GM12878 (cell line): ENCODE results near the gene PHB1. TPM values are rescaled to one million over a fixed set of nuclear protein-coding genes. Genes with fewer than 3 reads are reported as not detected.

Experiments
- ATAC-seq: fragments of 200-7000 bp; cut with Tn5 transposase; 3 replicates; pipeline ENCODE4 v1.9.1; 2020; ENCODE audit warnings: mild to moderate bottlenecking, moderate library complexity
- BruUV-seq: library from RNA; stranded (reverse); fragments of 400-500 nt; replicated peaks from 2 replicates; lab custom pipeline; 2021; lab: Mats Ljungman, UMichigan
- CTCF ChIA-PET: fragments of 300-600 bp; sonication (Branson Sonifier 250); formaldehyde crosslinking; extraction: SDS; loops from one replicate; lab custom pipeline; 2021; ENCODE audit warnings: inconsistent platforms; lab: Yijun Ruan, JAX
- POLR2A ChIA-PET: fragments of 350-600 bp; formaldehyde crosslinking; extraction: SDS; loops from one replicate; lab custom pipeline; 2021; ENCODE audit warnings: inconsistent platforms; lab: Charles Lee
- RAD21 ChIA-PET: fragments of 300-600 bp; sonication (Branson Sonifier 250); formaldehyde crosslinking; loops from one replicate; lab custom pipeline; 2023; ENCODE audit warnings: antibody characterized with exemption; ENCODE audit not compliant: unreplicated experiment; lab: Charles Lee
- SMC1A ChIA-PET: fragments of 300-600 bp; sonication (Branson Sonifier 250); formaldehyde crosslinking; loops from one replicate; lab custom pipeline; 2023; ENCODE audit not compliant: unreplicated experiment, uncharacterized antibody; lab: Charles Lee
- DNase-seq: peaks from one replicate; pipeline ENCODE4 v3.0.0-alpha.2; 2011; ENCODE audit warnings: low read depth, low spot score
- FAIRE-seq: peaks from 3 replicates; lab custom pipeline; 2011; peaks lifted over from hg19 to GRCh38; lab: Jason Lieb, UNC
- H2AFZ ChIP-seq: 2 replicates; pipeline ENCODE4 v1.6.0; 2011; ENCODE audit warnings: low read depth, low read length, control low read depth; ENCODE audit not compliant: control insufficient read depth
- H3K27ac ChIP-seq: 2 replicates; pipeline ENCODE4 v1.5.1; 2011; ENCODE audit warnings: control low read depth; ENCODE audit not compliant: control insufficient read depth, insufficient read depth
- H3K27me3 ChIP-seq, 2 experiments: replicated peaks in 1 of 2; 2 replicates each; pipeline versions ENCODE4 v1.6.0 to v1.6.1; 2011; ENCODE audit warnings: low read length in 1 of 2; ENCODE audit not compliant: control insufficient read depth in 2 of 2, insufficient read depth in 2 of 2
- H3K36me3 ChIP-seq, 2 experiments: 2 replicates each; pipeline ENCODE4 v1.5.1; 2011; ENCODE audit warnings: low read length in 1 of 2; ENCODE audit not compliant: control insufficient read depth in 2 of 2, insufficient read depth in 2 of 2
- H3K4me1 ChIP-seq: 2 replicates; pipeline ENCODE4 v1.6.1; 2011; ENCODE audit warnings: mild to moderate bottlenecking, low read length, moderate library complexity, mixed read lengths; ENCODE audit not compliant: control insufficient read depth, insufficient read depth
- H3K4me2 ChIP-seq: 2 replicates; pipeline ENCODE4 v1.6.0; 2011; ENCODE audit warnings: control low read depth; ENCODE audit not compliant: control insufficient read depth, insufficient read depth
- H3K4me3 ChIP-seq: fragments of 200-600 bp; sonication (generic); 2 replicates; pipeline ENCODE4 v1.5.1; 2016
- H3K79me2 ChIP-seq: 2 replicates; pipeline ENCODE4 v1.6.0; 2011; ENCODE audit warnings: low read length; ENCODE audit not compliant: control insufficient read depth, insufficient read depth
- H3K9ac ChIP-seq: 2 replicates; pipeline ENCODE4 v1.8.0; 2011; ENCODE audit warnings: low read length, control low read depth, mixed read lengths; ENCODE audit not compliant: control insufficient read depth, insufficient read depth
- H3K9me3 ChIP-seq: replicated peaks from 3 replicates; pipeline ENCODE4 v1.5.1; 2011; ENCODE audit warnings: mild to moderate bottlenecking, low read length; ENCODE audit not compliant: control insufficient read depth, insufficient read depth
- H4K20me1 ChIP-seq: 2 replicates; pipeline ENCODE4 v1.6.0; 2011; ENCODE audit not compliant: control insufficient read depth, insufficient read depth
- BACH1 ChIP-seq: fragments of 450-650 bp; IDR thresholded peaks from 2 replicates; pipeline ENCODE4 v1.6.1; 2017; ENCODE audit warnings: mild to moderate bottlenecking, borderline replicate concordance
- GATAD2B ChIP-seq: fragments of 450-650 bp; conservative IDR thresholded peaks from 2 replicates; pipeline ENCODE4 v1.6.1; 2017; ENCODE audit warnings: low read depth, mild to moderate bottlenecking, moderate library complexity
- HCFC1 ChIP-seq: fragments of 150-350 bp; IDR thresholded peaks from 2 replicates; pipeline ENCODE4 v1.6.1; 2014; ENCODE audit warnings: low read length
- JUND ChIP-seq: IDR thresholded peaks from 2 replicates; pipeline ENCODE4 v1.6.1; 2012; ENCODE audit warnings: low read depth, mild to moderate bottlenecking, low read length, improper control_type of control experiment, moderate library complexity
- MXI1 ChIP-seq: fragments of 150-350 bp; IDR thresholded peaks from 2 replicates; pipeline ENCODE4 v1.6.1; 2011; ENCODE audit warnings: low read depth, mild to moderate bottlenecking, inconsistent platforms, low read length, improper control_type of control experiment
- MYB ChIP-seq: fragments of 150-350 bp; IDR thresholded peaks from 2 replicates; pipeline ENCODE4 v1.6.1; 2014; ENCODE audit warnings: mild to moderate bottlenecking, low read depth, low read length, borderline replicate concordance
- NFYA ChIP-seq: IDR thresholded peaks from 2 replicates; pipeline ENCODE4 v1.6.1; 2011; ENCODE audit warnings: low read depth, mild to moderate bottlenecking, low read length, improper control_type of control experiment, borderline replicate concordance
- NFYB ChIP-seq: IDR thresholded peaks from 2 replicates; pipeline ENCODE4 v1.6.1; 2011; ENCODE audit warnings: low read depth, mild to moderate bottlenecking, low read length, improper control_type of control experiment, moderate library complexity; ENCODE audit not compliant: insufficient read depth
- SMAD1 ChIP-seq: fragments of 450-650 bp; IDR thresholded peaks from 2 replicates; pipeline ENCODE4 v1.6.1; 2018; ENCODE audit warnings: mild to moderate bottlenecking, low read depth; ENCODE audit not compliant: partially characterized antibody
- TBL1XR1 ChIP-seq: IDR thresholded peaks from 2 replicates; pipeline ENCODE4 v1.6.1; 2012; ENCODE audit warnings: low read depth, low read length, improper control_type of control experiment
- WRNIP1 ChIP-seq: IDR thresholded peaks from 2 replicates; pipeline ENCODE4 v1.6.1; 2011; ENCODE audit warnings: low read depth, low read length, improper control_type of control experiment, borderline replicate concordance
- ZNF207 ChIP-seq: fragments of 450-650 bp; IDR thresholded peaks from 2 replicates; pipeline ENCODE4 v1.6.1; 2014; ENCODE audit warnings: antibody characterized with exemption, mild to moderate bottlenecking, borderline replicate concordance
- ZNF217 ChIP-seq: fragments of 450-650 bp; IDR thresholded peaks from 2 replicates; pipeline ENCODE4 v1.6.1; 2017; ENCODE audit warnings: antibody characterized with exemption, mild to moderate bottlenecking
- WGBS: methylation state at CpG from one replicate; pipeline ENCODE4 v1.1.6; 2016; ENCODE audit warnings: low lambda C conversion rate; ENCODE audit not compliant: insufficient replicate concordance, insufficient coverage; ENCODE audit errors: missing lambda C conversion rate; 5-methylcytosine and 5-hydroxymethylcytosine counted together
- in situ Hi-C: fragments of 300-500 bp; cut with MboI; formaldehyde crosslinking; loops from 9 replicates; pipeline ENCODE4 v1.14.3; 2018; ENCODE audit warnings: mixed read lengths
- intact Hi-C: fragments of 100-400 bp; cut with micrococcal nuclease; formaldehyde crosslinking; loops from one replicate; pipeline ENCODE4 v1.14.2; 2022; ENCODE audit not compliant: unreplicated experiment
- polyA plus RNA-seq, 11 experiments: library from polyadenylated mRNA; depleted of rRNA in 4 of 11; unstranded in 6 of 11; stranded (reverse) in 5 of 11; fragments of >200 nt; fragmentation: Nextera tagmentation in 4 of 11; fragmentation: Illumina TruSeq in 1 of 11; extraction: Ambion mirVana in 4 of 11; extraction: Trizol in 1 of 11; gene quantifications; 1 replicate in 1 of 11; 2 replicates in 10 of 11; pipeline versions ENCODE4 v1.2.1 to v1.2.3, GENCODE V29; 2011 to 2016; ENCODE audit warnings: inconsistent platforms in 2 of 11, missing spikeins in 2 of 11, low read depth in 1 of 11
- total RNA-seq, 4 experiments: library from RNA; depleted of rRNA in 3 of 4; stranded (reverse); fragments of >200 nt in 3 of 4; fragmentation: Illumina TruSeq in 1 of 4; extraction: Trizol in 1 of 4; gene quantifications; 2 replicates each; pipeline versions ENCODE4 v1.2.1 to v1.2.3, GENCODE V29; 2013 to 2021
- TF ChIP-seq, protein P1 (sequence below): IDR thresholded peaks from 2 replicates; pipeline ENCODE4 v1.6.1; 2011; ENCODE audit warnings: borderline replicate concordance, low read depth, mild to moderate bottlenecking, moderate library complexity, mixed read lengths, low read length; ENCODE audit not compliant: insufficient read depth; ENCODE audit errors: extremely low read length

Gene PHB1
- total and polyA plus RNA-seq, 10 of the 15 experiments (the other 5 are each of a cell fraction or from before 2014, with no cell fraction given): 117 to 466 (median 248) TPM

DNA sequence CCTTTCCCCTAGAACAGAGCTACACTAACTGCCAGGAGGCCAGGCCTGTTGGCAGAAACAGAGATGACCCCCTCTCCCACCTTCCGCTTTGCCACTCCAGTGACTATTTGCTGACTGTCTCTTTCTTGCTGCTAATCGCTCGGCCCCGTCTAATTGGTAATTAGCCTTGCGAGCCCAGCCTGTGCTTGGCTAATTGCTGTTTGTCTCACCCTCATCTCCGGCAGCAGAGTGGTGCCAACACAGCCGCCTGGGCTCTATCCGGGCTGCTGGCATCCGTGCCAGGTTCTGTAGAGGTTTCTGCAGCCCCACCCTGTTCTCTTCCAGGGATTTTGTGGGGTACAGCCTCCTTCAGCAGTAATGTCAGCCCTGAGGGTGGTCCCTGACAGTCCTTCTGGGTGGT lies 27.4 kb upstream of the PHB1 start:
- ChIA-PET CTCF (no interaction called here), SMC1A (no interaction called here), POLR2A (no interaction called here), RAD21 (no interaction called here)
- no peaks in the 10 kb centered on the region for H3K79me2 ChIP-seq
- H3K36me3 ChIP-seq: no peaks in the 10 kb centered on the region
- H3K4me2 ChIP-seq: no peak overlapping the region
- H3K4me3 ChIP-seq: no peak overlapping the region
- in situ Hi-C loops: no loop called here
- intact Hi-C loops: no loop called here
- no peak overlapping the region for H2AFZ ChIP-seq
- TF ChIP-seq ZNF217: no peak
- no peak for TF ChIP-seq TBL1XR1
- no peak for TF ChIP-seq MYB
- no peak for TF ChIP-seq JUND
- TF ChIP-seq NFYB: no peak
- TF ChIP-seq NFYA: no peak
- no peak for TF ChIP-seq SMAD1
- TF ChIP-seq, protein P1, sequence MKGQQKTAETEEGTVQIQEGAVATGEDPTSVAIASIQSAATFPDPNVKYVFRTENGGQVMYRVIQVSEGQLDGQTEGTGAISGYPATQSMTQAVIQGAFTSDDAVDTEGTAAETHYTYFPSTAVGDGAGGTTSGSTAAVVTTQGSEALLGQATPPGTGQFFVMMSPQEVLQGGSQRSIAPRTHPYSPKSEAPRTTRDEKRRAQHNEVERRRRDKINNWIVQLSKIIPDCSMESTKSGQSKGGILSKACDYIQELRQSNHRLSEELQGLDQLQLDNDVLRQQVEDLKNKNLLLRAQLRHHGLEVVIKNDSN: no peak
- TF ChIP-seq MXI1: no peak
- TF ChIP-seq GATAD2B: no peak
- TF ChIP-seq ZNF207: no peak
- TF ChIP-seq BACH1: no peak
- no peak for TF ChIP-seq HCFC1
- no peak for TF ChIP-seq WRNIP1
- ATAC-seq (no peak), FAIRE-seq (no peak), DNase-seq (no peak)
- peaks cover 0 to 4% of the 10 kb centered on the region in 2 experiments; a peak in 2 of 4 replicates for H3K27me3 ChIP-seq
- H4K20me1 ChIP-seq: no peaks in the 10 kb centered on the region
- H3K9me3 ChIP-seq: no peaks in the 10 kb centered on the region
- H3K9ac ChIP-seq: no peak overlapping the region
- H3K4me1 ChIP-seq: peaks cover 4% of the 10 kb centered on the region
- 56% methylated on average over 9 of the region's 9 CpGs for WGBS
- no TSS peak for BruUV-seq
- no peak overlapping the region for H3K27ac ChIP-seq
